HepG2 (cell line): ENCODE results near the gene FABP1. TPM values are rescaled to one million over a fixed set of nuclear protein-coding genes. Genes with fewer than 3 reads are reported as not detected.

Experiments
- AGO2 ChIP-seq: fragments of 200-400 bp; formaldehyde crosslinking; optimal IDR thresholded peaks from 2 replicates; pipeline ENCODE3; 2017; ENCODE audit warnings: mild to moderate bottlenecking, low read depth, low read length, moderate library complexity
- AHDC1 ChIP-seq: sonication (generic); formaldehyde crosslinking; IDR thresholded peaks from 2 replicates; pipeline ENCODE4 v1.5.1; 2020; ENCODE audit warnings: mild to moderate bottlenecking, missing genetic modification reagents, borderline replicate concordance
- CCDC6 ChIP-seq: sonication (generic); formaldehyde crosslinking; IDR thresholded peaks from 2 replicates; pipeline ENCODE4 v1.8.1; 2022; ENCODE audit warnings: mild to moderate bottlenecking, missing genetic modification reagents, moderate library complexity
- MATR3 ChIP-seq: sonication (generic); formaldehyde crosslinking; IDR thresholded peaks from 2 replicates; pipeline ENCODE4 v1.4.0; 2020; ENCODE audit warnings: missing genetic modification reagents
- PAX8 ChIP-seq: sonication (generic); formaldehyde crosslinking; IDR thresholded peaks from 2 replicates; pipeline ENCODE4 v1.8.0; 2022; ENCODE audit warnings: mild to moderate bottlenecking, missing genetic modification reagents, borderline replicate concordance
- RBAK ChIP-seq: sonication (generic); formaldehyde crosslinking; IDR thresholded peaks from 2 replicates; pipeline ENCODE4 v1.5.1; 2020; ENCODE audit warnings: mild to moderate bottlenecking, missing genetic modification reagents
- SSRP1 ChIP-seq: IDR thresholded peaks from 2 replicates; pipeline ENCODE4 v1.6.1; 2016; ENCODE audit warnings: control low read depth
- U2AF1 ChIP-seq: fragments of 200-400 bp; formaldehyde crosslinking; optimal IDR thresholded peaks from 2 replicates; pipeline ENCODE3; 2017; ENCODE audit warnings: mild to moderate bottlenecking, low read depth, low read length
- YY1 ChIP-seq: IDR thresholded peaks from 2 replicates; pipeline ENCODE4 v1.6.1; 2011; ENCODE audit warnings: low read length, low read depth, moderate library complexity, mild to moderate bottlenecking; ENCODE audit not compliant: insufficient read depth, insufficient replicate concordance
- ZMYM4 ChIP-seq: sonication (generic); formaldehyde crosslinking; IDR thresholded peaks from 2 replicates; pipeline ENCODE4 v1.8.1; 2023; ENCODE audit warnings: mild to moderate bottlenecking, missing genetic modification reagents
- ZNF180 ChIP-seq: sonication (generic); formaldehyde crosslinking; IDR thresholded peaks from 2 replicates; pipeline ENCODE4 v1.4.0; 2020; ENCODE audit warnings: low read depth, missing genetic modification reagents, borderline replicate concordance
- ZNF225 ChIP-seq: sonication (generic); formaldehyde crosslinking; IDR thresholded peaks from 2 replicates; pipeline ENCODE4 v1.4.0; 2020; ENCODE audit warnings: mild to moderate bottlenecking, missing genetic modification reagents
- ZNF615 ChIP-seq: sonication (generic); formaldehyde crosslinking; IDR thresholded peaks from 2 replicates; pipeline ENCODE4 v1.5.0; 2020; ENCODE audit warnings: mild to moderate bottlenecking, missing genetic modification reagents, borderline replicate concordance
- ZNF639 ChIP-seq: conservative IDR thresholded peaks from 2 replicates; pipeline ENCODE4 v1.6.1; 2018; ENCODE audit warnings: missing genetic modification reagents
- ZNF644 ChIP-seq: IDR thresholded peaks from 2 replicates; pipeline ENCODE4 v1.6.1; 2016; ENCODE audit warnings: low read depth
- ZNF709 ChIP-seq: sonication (generic); formaldehyde crosslinking; IDR thresholded peaks from 2 replicates; pipeline ENCODE4 v1.5.0; 2020; ENCODE audit warnings: mild to moderate bottlenecking, missing genetic modification reagents
- ZNF761 ChIP-seq: sonication (generic); formaldehyde crosslinking; conservative IDR thresholded peaks from 2 replicates; pipeline ENCODE4 v1.4.0; 2020; ENCODE audit warnings: mild to moderate bottlenecking, missing genetic modification reagents
- ZNF788 ChIP-seq: sonication (generic); formaldehyde crosslinking; IDR thresholded peaks from 2 replicates; pipeline ENCODE4 v1.5.0; 2020; ENCODE audit warnings: mild to moderate bottlenecking, missing genetic modification reagents, borderline replicate concordance
- ZNF800 ChIP-seq: sonication (generic); formaldehyde crosslinking; IDR thresholded peaks from 2 replicates; pipeline ENCODE4 v1.4.0; 2020; ENCODE audit warnings: missing genetic modification reagents
- ZNF850 ChIP-seq: sonication (generic); formaldehyde crosslinking; conservative IDR thresholded peaks from 2 replicates; pipeline ENCODE4 v1.9.0; 2021; ENCODE audit warnings: mild to moderate bottlenecking, missing genetic modification reagents
- ZSCAN25 ChIP-seq: sonication (generic); formaldehyde crosslinking; IDR thresholded peaks from 2 replicates; pipeline ENCODE4 v1.8.0; 2022; ENCODE audit warnings: mild to moderate bottlenecking, missing genetic modification reagents
- polyA plus RNA-seq, 8 experiments: library from polyadenylated mRNA; depleted of rRNA in 3 of 8; stranded (reverse) in 7 of 8; unstranded in 1 of 8; fragments of >200 nt; fragmentation: Illumina TruSeq in 4 of 8; extraction: Trizol in 4 of 8; gene quantifications; 2 replicates each; pipeline versions ENCODE4 v1.2.1 to v1.2.3, GENCODE V29; 2011 to 2016; ENCODE audit warnings: low read depth in 4 of 8, missing spikeins in 1 of 8, mixed read lengths in 1 of 8; ENCODE audit not compliant: insufficient read depth in 1 of 8
- total RNA-seq, 5 experiments: library from RNA; depleted of rRNA; stranded (reverse); fragments of >200 nt; fragmentation: Illumina TruSeq; extraction: Trizol; gene quantifications; 2 replicates each; pipeline ENCODE4 v1.2.3, GENCODE V29; 2016; ENCODE audit warnings: low read depth in 1 of 5

Gene FABP1
- total and polyA plus RNA-seq, 2 of the 13 experiments (the other 11 are each of a cell fraction or from before 2014, with no cell fraction given): 644 to 1,608 TPM

GRCh38 chr2:88126772-88127637, 857 bp downstream of the FABP1 start (continued):
- TF ChIP-seq ZMYM4 (CRISPR knock-in tag): 0 out of 2 replicates have a peak, but pooled peaks have one; percentile 5
- TF ChIP-seq ZNF709: 0 out of 2 replicates have a peak, but pooled peaks have one; percentile 7
- peak; percentile 85 for TF ChIP-seq AGO2
- TF ChIP-seq ZNF615: 0 out of 2 replicates have a peak, but pooled peaks have one; percentile 32
- no peak for TF ChIP-seq PAX8 (CRISPR knock-in tag)
- no peak for TF ChIP-seq ZNF788 (CRISPR knock-in tag)
- TF ChIP-seq SSRP1 (CRISPR knock-in tag): 0 out of 2 replicates have a peak, but pooled peaks have one; percentile 5
- TF ChIP-seq AHDC1 (CRISPR knock-in tag): no peak
- no peak for TF ChIP-seq ZSCAN25 (CRISPR knock-in tag)
- TF ChIP-seq ZNF180: no peak
- no peak for TF ChIP-seq ZNF800 (CRISPR knock-in tag)
- TF ChIP-seq ZNF644 (CRISPR knock-in tag): no peak
- 0 out of 2 replicates have a peak, but pooled peaks have one; percentile 2 for TF ChIP-seq ZNF850 (CRISPR knock-in tag)
- TF ChIP-seq RBAK (CRISPR knock-in tag): no peak
- no peak; the same call in 1 of the 2 replicates for TF ChIP-seq ZNF639 (CRISPR knock-in tag)
- TF ChIP-seq U2AF1: no peak
- 0 out of 2 replicates have a peak, but pooled peaks have one; percentile 16 for TF ChIP-seq ZNF761
- no peak for TF ChIP-seq ZNF225 (CRISPR knock-in tag)
- peak; percentile 25; the same call in 1 of the 2 replicates for TF ChIP-seq CCDC6 (CRISPR knock-in tag)
- TF ChIP-seq YY1: no peak
- TF ChIP-seq MATR3 (CRISPR knock-in tag): no peak
